Measurements from ENCODE around the gene ITGB2. TPM values are rescaled to one million over a fixed set of nuclear protein-coding genes. Genes with fewer than 3 reads are reported as not detected.
A peak's percentile ranks its signal among the peaks of the same experiment; 100 is the strongest.

The ITGB2 gene
- total RNA-seq, 1 experiment from 2014 or later: 6.0 TPM

DNA sequence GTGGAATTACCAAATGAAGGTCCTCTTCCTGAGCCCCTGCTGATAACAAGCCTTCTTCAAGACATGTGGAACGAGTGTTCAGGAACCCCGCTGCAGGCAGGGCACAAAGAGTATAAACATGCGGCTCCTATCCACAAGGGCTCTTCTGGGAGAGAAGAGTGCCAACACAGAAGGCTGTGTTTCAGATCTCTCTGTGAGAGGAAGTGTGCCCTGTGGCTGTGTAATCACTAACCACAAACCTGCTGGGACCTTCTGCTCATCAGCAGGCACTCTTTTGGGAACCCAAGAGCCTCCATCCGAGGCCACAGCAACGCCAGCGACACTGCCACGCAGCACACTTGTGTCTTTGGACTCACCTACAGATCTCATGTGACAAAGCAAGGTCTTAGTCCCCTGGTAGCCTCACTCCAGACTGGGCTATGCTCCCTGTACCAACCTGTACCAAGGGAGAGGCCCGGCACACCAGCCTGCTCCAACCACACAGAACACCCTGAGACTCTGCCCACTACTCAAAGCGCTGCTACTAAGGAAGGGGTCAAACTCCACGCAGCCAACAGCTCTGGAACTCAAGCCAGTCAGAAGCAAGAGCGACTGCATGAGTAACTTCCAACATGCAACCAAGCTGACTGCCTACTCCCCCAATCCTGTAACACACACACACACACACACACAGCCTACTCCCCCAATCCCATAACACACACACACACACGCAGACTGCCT, 55.0 kb downstream of the ITGB2 start:
- no peaks in the 10 kb centered on the region for H3K9me3 ChIP-seq (ENCODE audit: insufficient read depth, low read depth)
- BruUV-seq (replicated peaks): no TSS peak
- no peak overlapping the region for H3K27ac ChIP-seq
- POLR2A ChIA-PET (ENCODE audit: unreplicated experiment): no interaction called here
- H3K4me3 ChIP-seq: no peak overlapping the region
- H3F3A ChIP-seq (ENCODE audit: insufficient read depth, low read depth): peaks cover 25% of the 10 kb centered on the region
- no peaks in the 10 kb centered on the region for H3K27me3 ChIP-seq (ENCODE audit: insufficient read depth, low read depth)
- H3K4me1 ChIP-seq (replicated peaks; ENCODE audit: insufficient read depth): peaks cover 40% of the 10 kb centered on the region
- no peak overlapping the region for H3K4me2 ChIP-seq
- peaks cover 88% of the 10 kb centered on the region for H3K79me2 ChIP-seq (ENCODE audit: low read depth)
- peaks cover 52% of the 10 kb centered on the region for H4K20me1 ChIP-seq (ENCODE audit: insufficient read depth)
- intact Hi-C loops (cut with micrococcal nuclease; ENCODE audit: unreplicated experiment): no loop called here
- no peak overlapping the region for H2AFZ ChIP-seq
- no peak for DNase-seq
- no peaks in the 10 kb centered on the region for H3K9me2 ChIP-seq (ENCODE audit: insufficient read depth)
- no peak for TF ChIP-seq EZH2 (IDR thresholded peaks at IDR 0.05; ENCODE audit: low read depth)
- TF ChIP-seq, protein P1, sequence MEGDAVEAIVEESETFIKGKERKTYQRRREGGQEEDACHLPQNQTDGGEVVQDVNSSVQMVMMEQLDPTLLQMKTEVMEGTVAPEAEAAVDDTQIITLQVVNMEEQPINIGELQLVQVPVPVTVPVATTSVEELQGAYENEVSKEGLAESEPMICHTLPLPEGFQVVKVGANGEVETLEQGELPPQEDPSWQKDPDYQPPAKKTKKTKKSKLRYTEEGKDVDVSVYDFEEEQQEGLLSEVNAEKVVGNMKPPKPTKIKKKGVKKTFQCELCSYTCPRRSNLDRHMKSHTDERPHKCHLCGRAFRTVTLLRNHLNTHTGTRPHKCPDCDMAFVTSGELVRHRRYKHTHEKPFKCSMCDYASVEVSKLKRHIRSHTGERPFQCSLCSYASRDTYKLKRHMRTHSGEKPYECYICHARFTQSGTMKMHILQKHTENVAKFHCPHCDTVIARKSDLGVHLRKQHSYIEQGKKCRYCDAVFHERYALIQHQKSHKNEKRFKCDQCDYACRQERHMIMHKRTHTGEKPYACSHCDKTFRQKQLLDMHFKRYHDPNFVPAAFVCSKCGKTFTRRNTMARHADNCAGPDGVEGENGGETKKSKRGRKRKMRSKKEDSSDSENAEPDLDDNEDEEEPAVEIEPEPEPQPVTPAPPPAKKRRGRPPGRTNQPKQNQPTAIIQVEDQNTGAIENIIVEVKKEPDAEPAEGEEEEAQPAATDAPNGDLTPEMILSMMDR (conservative IDR thresholded peaks at IDR 0.05): no peak
- CTCF ChIA-PET: no interaction called here
- peaks cover 20% of the 10 kb centered on the region for H3K36me3 ChIP-seq (ENCODE audit: low read depth)

DNA sequence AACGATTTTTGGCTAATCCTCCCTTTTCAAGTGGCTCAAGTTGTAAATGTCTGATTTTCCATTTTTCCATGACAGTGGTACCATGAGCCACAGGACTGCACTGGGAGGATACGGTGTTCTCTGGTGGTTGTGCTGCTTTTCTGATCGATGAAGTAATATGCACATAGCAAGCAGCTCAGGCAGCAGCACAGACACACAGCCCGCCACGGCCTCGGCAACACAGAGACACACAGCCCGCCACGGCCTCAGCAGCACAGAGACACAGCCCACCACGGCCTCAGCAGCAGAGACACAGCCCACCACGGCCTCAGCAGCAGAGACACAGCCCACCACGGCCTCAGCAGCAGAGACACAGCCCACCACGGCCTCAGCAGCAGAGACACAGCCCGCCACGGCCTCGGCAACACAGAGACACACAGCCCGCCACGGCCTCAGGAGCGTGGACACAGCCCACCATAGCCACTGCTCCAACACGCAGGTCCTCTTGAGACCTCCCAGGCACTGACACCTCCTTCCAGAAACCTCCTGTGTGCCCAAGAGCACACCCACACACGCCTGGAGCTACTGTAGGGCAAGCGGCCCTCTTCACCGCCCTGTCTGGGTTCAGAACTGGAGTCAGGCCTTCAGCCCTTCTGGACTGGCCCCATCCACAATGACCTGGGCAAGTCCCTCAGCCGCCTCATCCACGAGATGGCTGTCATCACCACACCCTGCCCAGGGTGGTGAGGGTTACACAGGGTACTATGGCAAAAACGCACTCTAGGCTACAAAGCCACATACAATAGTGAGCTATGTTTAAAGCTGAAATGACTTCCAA, 57.6 kb downstream of the ITGB2 start:
- Histone ChIP-seq H4K20me1 (ENCODE audit: insufficient read depth) (peaks cover 71% of the 10 kb centered on the region), H2AFZ (no peak overlapping the region), H3K4me2 (no peak overlapping the region), H3K4me3 (no peak overlapping the region), H3K27me3 (ENCODE audit: insufficient read depth, low read depth) (no peaks in the 10 kb centered on the region), H3K36me3 (ENCODE audit: low read depth) (peaks cover 19% of the 10 kb centered on the region; the same call in 1 of the 2 replicates), H3K9me3 (ENCODE audit: insufficient read depth, low read depth) (no peaks in the 10 kb centered on the region), H3K27ac (no peak overlapping the region), H3K79me2 (ENCODE audit: low read depth) (peaks cover 80% of the 10 kb centered on the region), H3F3A (ENCODE audit: insufficient read depth, low read depth) (no peaks in the 10 kb centered on the region; the same call in 1 of the 2 replicates), H3K4me1 (replicated peaks; ENCODE audit: insufficient read depth) (peaks cover 26% of the 10 kb centered on the region), H3K9me2 (ENCODE audit: insufficient read depth) (no peaks in the 10 kb centered on the region)
- ChIA-PET CTCF (no interaction called here), POLR2A (ENCODE audit: unreplicated experiment) (no interaction called here)
- no peak for TF ChIP-seq EZH2 (IDR thresholded peaks at IDR 0.05; ENCODE audit: low read depth)
- TF ChIP-seq, protein P1 (conservative IDR thresholded peaks at IDR 0.05): no peak
- DNase-seq: no peak
- intact Hi-C loops (cut with micrococcal nuclease; ENCODE audit: unreplicated experiment): no loop called here
- no TSS peak for BruUV-seq (replicated peaks)

DNA sequence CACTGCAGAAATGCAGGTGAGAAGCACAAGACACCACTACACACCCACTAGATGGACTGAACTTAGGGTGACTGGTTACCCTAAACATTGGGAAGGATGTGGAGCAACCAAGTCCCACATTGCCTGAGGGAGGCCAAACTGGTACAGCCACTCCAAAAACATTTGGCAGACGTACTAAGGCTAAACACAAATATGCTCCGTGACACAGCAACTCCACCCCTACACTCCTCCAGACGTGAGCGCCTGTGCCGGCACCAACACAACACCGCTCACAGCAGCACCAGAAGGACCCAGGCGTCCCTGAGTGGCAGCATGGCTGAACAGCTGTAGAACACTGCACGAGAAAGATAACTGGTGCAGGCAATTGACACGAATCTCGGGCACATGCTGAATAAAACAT, 61.9 kb downstream of the ITGB2 start:
- BruUV-seq (replicated peaks): no TSS peak

More for the DNA sequence above, 61.9 kb downstream of the ITGB2 start:
- Histone ChIP-seq H3K9me3 (ENCODE audit: insufficient read depth, low read depth) (no peaks in the 10 kb centered on the region), H4K20me1 (ENCODE audit: insufficient read depth) (peaks cover 73% of the 10 kb centered on the region), H3F3A (ENCODE audit: insufficient read depth, low read depth) (peaks cover 4% of the 10 kb centered on the region; the same call in 1 of the 2 replicates), H3K79me2 (ENCODE audit: low read depth) (peaks cover 69% of the 10 kb centered on the region), H3K4me3 (no peak overlapping the region), H3K27me3 (ENCODE audit: insufficient read depth, low read depth) (no peaks in the 10 kb centered on the region), H3K4me1 (replicated peaks; ENCODE audit: insufficient read depth) (peaks cover 11% of the 10 kb centered on the region; the same call in 1 of the 2 replicates), H3K36me3 (ENCODE audit: low read depth) (peaks cover 3% of the 10 kb centered on the region; the same call in 1 of the 2 replicates), H3K4me2 (peak overlapping the region; percentile 38), H3K27ac (peak overlapping the region; percentile 41; the same call in 1 of the 2 replicates), H3K9me2 (ENCODE audit: insufficient read depth) (no peaks in the 10 kb centered on the region), H2AFZ (no peak overlapping the region)
- TF ChIP-seq, protein P1 (conservative IDR thresholded peaks at IDR 0.05): no peak
- no peak for TF ChIP-seq EZH2 (IDR thresholded peaks at IDR 0.05; ENCODE audit: low read depth)
- intact Hi-C loops (cut with micrococcal nuclease; ENCODE audit: unreplicated experiment): no loop called here
- DNase-seq: peak in 1 of 2 experiments; percentile 67
- ChIA-PET CTCF (no interaction called here), POLR2A (ENCODE audit: unreplicated experiment) (no interaction called here)
